GM21528 (cell line): ENCODE measurements around the gene MALRD1.

Experiments
- ATAC-seq: cut with Tn5 transposase; IDR thresholded peaks from one replicate; pipeline ENCODE4 v1.9.1; 2021; ENCODE audit warnings: mild to moderate bottlenecking, moderate library complexity; ENCODE audit not compliant: unreplicated experiment, low FRiP score

The MALRD1 gene

DNA sequence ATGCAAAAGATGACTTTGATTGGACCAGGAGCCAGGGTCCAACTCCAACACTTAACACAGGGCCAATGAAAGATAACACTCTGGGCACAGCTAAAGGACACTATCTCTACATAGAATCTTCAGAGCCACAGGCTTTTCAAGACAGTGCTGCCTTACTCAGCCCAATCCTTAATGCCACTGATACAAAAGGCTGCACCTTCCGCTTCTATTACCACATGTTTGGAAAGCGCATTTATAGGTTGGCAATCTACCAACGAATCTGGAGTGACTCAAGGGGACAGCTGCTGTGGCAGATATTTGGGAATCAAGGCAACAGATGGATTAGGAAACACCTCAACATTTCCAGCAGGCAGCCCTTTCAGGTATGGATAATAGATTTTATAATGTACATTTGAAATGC is 160.7 kb downstream of the MALRD1 start:
- no peak for ATAC-seq

DNA sequence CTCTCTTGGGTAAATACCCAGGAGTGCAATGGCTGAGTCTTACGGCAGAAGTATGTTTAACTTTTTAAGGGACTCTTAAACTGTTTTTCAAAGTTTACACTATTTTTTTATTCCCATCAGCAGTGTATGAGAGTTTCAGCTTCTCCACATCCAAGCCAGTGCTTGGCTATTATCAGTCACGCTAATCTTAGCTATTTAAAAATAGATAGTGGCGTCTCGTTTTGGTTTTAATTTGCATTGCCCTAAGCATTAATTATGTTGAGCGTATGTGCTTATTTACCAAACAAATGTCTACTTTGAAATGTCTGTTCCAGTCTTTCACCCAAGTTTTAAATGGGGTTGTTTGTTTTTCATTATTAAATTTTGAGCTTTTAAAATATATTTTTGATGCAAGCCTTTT is 164.0 kb downstream of the MALRD1 start:
- ATAC-seq, result no peak

DNA sequence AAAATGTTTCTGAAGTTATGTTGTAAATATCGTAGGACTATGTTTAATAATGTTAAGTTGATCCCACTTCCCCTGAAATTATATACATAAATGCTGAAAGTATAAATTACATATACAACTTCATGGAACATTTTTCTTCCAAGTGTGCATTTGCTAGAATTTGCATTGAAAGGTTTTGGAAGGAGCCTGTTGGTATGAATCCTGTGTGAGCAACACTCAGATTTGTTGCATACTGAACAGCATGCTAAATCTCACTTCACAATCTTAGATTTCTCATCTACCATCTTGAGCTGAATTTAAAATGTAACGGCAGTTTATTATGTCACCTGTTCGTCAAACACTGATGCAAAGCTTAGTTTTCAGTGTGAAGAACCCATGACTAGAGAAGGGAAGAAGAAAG is 172.6 kb downstream of the MALRD1 start:
- ATAC-seq, result no peak

DNA sequence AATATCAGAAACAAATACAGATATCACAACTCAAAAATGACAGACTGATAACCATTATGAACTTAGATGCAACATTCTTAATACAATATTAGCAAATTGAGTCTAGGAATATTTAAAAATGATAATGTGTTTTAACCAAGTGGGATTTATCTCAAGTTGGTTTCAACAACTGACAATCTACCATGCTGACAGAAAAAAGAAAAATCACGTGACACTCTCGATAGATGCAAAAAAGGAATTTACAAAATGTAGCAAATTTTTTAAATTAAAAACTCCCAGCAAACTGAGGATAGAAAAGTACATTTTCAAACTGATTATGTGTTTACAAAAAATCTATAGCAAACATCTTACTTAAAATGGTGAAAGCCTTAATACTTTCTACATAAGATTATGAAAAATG is 177.4 kb downstream of the MALRD1 start:
- no peak for ATAC-seq

DNA sequence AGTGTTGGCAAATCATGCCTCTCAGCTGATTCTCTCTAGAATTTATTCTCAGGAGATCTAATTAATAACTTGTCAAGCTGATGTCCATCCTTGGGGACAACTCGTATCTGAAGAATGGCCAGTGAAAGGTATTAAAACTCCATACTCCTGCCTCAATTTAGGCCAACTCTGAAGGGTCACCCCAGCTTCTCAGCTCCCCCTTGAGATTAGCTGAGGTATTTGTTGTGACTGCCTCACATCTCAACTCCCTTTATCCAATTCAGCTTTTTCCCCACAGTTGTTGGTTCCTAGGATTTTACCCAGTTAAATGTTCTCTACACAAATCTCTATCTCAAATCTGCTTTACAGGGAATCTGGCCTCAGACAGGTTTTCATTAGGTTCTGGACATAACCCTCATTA is 182.4 kb downstream of the MALRD1 start:
- ATAC-seq, result no peak

DNA sequence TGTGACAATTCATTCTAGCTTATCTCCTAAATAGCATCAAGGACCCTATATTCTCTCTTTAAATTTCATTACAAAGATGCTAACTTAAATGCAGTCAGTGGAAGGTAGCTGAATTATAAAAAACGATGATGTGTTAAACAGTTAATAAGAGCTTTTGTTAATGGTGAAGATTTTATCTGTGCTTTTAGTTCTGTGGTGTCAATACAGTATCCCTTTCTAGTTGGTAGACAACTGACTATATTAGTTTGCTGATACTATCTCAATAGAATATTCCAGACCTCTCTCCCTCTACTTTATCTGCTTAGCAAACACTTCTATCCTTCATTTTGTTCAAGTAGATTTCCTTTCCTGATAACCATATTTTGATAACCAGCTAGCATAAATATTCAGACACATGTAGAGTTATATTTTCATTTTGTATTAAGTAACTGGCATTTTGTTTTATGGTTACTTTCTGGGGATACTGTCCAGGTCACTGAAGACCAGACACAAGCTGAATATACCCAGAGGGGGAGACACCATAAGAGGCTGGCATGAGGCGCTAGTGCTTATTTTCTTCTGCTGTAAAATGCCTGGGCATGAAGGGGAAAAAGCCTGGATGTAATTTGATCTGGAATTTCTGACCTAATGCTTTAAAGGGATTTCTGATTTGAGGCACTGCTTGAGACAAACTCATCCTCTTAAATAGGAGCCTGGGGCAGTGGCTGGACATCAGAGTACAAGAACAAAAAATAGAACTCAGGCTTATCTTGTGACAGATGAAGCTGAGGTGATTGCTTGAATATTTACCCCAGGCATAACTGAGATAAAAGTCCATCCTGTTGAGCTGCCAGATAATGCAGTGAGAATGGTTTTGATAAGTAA is 197.5 kb downstream of the MALRD1 start:
- ATAC-seq, result no peak

DNA sequence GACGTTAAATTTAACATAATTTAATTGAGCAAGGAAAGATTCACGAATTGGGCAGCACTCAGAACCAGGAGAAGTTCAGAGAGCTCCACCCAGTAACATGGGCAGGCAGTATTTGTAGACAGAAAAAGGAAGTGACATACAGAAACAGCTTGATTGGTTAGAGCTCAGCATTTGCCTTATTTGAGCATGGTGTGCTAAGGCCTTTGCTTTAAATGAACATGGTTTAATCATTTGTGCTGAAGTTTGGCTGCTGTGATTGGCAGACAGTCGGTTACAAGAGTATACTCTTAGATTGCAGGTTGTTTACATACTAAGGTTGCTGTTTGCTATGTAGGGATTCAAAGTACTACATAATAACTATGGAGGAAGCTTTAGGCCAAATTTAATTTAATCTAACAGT is 199.2 kb downstream of the MALRD1 start:
- no peak for ATAC-seq

DNA sequence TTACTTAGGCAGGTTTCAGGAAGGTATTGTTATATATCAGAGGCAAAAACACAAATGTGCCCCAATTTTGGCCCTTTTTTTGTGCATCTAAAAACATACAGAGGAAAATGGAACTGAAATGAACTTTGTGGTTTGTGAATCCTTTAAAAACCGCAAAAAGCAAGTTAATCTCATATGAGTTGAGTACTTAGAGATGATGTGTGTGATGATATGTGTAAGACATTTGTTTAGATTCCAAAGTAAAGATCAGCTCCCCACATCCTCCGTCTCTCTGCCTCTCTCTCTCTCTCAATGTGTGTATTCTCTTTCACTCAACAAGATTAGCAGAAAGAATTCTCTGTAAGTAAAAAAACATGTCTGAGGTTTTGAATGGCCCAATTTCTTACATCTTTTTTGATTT is 201.9 kb downstream of the MALRD1 start:
- no peak for ATAC-seq

DNA sequence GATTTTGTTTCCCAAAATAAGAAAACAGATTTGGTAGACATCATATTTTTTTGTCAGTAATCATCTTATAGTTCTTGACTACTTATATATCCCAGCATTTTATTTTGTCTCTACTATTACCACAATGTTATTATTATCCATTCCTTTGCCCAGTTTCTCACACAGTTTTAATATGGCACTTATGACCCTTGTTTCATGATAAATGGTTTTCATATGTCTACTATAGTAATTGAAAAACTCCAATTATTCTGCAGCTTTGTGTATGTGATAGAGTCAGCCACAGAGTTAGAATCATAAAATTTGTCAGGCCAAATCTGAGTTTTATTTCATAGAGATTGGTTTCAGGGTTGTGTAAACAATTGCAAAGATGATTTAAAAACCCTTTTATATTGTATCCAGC is 203.9 kb downstream of the MALRD1 start:
- no peak for ATAC-seq

DNA sequence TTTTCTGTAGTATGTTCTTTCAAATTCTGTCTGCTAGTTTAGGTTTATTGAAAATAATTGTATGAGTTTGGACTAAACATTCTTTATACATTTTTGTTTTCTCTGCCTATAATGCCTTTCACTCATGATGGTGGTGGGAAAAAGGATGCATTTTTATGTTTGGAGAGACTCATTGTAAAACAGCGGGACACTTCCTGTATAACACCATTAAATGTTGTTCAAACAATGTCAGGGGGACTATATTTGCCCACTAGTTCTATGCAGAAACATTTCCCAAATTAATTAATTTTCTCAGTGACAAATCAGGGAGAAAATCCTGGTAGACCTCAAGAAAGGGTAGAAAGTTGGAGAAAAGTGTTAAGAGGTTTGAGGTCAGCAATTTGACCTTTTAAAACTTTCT is 207.7 kb downstream of the MALRD1 start:
- no peak for ATAC-seq

DNA sequence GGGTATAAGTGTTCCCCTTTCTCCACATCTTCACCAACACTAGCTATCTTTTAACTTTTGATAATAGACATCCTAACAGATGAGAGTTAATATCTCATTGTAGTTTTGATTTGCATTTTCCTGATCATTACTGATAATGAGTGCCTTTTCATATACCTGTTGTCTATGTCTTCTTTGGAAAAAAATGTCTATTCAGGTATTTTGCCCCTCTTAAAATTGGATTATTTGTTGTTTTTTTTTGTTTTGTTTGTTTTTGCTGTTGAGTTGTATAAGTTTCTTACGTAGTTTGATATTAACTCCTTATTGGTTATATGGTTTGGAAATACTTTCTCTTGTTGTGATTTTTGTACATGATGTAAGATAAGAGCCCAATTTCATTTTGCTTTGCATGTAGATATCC is 214.7 kb downstream of the MALRD1 start:
- ATAC-seq, result no peak

DNA sequence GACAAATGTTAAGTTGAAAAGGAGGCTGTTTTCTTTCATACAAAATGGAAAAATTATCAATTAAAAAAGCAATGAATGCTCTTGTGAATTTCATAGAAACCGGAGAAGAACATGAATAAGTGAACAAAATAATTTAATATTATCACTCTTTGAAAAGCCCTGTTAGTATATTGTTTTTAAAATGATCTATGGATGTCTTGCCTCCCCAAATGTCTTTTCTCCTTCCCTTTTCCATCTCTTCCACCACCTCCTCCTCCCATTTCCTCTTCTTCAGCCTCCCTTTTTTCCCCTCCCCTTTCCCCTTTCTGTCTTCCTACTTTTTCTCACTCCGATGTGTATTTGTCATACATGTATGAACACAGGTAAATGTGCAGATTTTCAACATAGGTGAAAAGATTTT is 234.7 kb downstream of the MALRD1 start:
- no peak for ATAC-seq

DNA sequence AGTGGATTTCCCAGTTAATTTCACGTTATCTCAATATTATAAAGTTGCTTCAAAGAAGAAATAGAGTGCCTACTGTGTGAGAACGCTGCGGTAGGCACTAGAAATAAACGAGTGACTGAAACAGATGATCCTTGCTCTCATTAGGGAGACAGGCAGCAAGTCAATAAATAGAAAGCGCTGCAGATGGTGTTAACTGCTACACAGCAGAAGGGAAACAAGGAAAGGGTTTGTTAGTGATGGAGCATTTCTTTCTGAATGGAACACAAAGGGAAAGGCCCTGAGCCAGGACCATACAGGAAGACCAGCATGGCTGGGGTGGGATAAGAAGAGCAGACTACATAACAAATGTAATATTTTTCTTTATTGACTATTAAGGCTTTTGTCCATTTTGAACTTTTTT is 235.2 kb downstream of the MALRD1 start:
- ATAC-seq, result no peak

DNA sequence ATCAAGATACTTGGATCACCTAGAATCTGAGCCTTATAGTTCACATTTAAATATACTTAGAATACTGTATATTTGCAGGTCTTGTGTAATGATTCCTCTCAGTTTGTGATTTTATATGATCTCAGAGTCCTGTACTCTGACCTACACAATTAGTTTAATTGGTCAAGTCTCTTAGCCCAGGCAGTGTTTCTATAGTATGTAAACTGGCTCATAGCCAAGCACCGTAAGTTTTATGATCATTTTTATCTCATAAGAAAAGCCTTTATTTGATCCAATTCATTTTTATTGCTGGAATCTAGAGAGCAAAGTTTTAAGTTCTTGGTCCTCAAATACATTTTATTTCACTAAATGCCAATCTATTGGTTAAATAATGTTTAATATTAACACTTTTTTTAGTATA is 242.2 kb downstream of the MALRD1 start:
- no peak for ATAC-seq

DNA sequence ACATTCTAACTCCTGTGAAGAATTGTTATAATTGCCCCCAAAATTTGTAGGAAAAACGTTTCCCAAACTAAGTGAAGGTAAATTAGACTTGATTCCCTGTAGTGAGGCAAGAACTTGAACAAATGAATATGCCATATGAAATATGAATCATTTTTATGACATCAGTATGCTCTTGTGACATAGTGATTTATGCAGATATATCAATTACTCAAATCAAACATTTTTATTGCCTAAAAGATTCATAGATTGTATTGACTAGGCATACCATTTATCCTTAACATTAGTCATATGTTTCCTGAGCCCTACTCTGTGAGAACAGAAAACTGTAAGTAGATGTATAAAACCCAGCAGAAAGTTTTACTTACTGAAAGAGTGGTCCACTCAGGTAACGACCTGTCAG is 245.6 kb downstream of the MALRD1 start:
- ATAC-seq, result no peak

DNA sequence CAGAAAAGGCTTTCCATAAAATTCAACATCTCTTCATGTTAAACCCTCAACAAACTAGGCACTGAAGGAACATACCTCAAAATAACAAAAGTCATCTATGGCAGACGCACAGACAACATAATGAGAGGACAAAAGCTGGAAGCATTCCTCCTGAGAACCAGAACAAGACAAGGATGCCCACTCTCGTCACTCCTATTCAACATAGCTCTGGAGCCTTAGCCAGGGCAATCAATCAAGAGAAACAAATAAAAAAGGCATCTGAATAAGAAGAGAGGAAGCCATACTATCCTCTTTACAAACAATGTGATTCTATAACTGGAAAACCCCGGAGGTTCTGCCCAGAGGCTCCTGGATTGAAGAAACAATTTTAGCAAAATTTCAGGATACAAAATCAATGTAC is 251.0 kb downstream of the MALRD1 start:
- ATAC-seq, result no peak

DNA sequence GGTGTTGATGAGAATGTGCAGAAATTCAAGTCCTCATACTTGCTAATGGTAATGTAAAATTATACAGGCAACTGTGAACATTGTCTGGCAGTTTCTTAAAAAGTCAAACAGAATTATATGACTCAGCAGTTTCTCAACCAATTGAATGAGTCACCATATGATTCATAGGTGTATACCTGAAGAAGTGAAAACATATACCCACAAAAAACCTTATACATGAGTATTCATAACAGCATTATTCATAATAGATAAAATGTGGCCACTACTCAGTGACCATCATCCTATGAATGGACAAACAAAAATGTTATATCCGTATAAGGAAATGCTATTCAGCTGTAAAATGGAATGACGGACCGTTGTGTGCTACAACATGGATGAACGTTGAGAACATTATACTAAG is 253.5 kb downstream of the MALRD1 start:
- no peak for ATAC-seq

DNA sequence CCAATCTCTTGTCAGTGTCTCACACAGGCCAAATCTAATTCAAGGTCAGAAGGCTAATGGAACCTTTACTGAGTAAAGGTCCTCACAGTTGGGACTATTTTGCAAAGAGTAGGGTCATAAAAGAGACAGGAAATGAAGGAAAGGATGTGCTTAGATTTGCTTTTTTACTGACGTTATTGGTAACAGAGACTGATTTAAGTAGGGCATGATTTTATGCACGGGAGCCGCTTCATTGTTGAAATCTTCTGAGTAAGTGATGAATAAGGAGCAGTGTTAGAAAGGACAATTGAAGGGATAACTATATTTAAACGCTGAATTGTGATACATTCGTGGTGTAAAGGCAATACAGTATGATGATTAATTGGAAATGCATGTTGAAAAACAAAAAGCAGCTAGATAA is 261.5 kb downstream of the MALRD1 start:
- no peak for ATAC-seq

DNA sequence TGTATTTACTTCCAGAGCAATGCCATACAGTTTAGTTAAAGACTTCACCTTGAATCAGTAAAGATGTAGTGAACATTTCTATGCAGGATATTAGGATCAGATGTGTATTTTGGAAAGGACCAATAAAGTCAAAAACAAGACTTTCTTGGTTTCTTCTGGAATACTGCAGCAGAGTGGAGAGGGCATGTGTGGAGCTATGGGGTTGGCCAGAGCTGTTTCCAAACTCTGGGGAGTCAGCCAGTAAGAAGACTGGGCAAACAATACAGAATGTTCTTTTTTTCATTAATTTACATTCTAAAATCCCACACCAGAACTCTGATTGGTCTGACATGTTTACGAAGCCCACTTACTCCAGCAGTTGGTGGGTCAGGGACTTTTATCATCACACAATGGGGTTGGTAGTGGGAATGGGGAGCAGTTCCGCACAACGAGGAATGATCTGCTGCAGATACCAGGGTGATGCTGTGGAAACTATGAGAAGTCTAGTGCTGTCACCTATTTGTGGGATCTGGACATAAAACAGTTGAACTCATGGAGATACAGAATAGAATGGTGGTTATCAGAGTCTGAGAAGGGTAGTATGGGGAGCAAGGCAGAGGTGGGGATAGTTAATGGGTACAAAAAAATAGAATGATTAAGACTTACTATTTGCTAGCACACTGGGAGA is 267.7 kb downstream of the MALRD1 start:
- ATAC-seq, result no peak

DNA sequence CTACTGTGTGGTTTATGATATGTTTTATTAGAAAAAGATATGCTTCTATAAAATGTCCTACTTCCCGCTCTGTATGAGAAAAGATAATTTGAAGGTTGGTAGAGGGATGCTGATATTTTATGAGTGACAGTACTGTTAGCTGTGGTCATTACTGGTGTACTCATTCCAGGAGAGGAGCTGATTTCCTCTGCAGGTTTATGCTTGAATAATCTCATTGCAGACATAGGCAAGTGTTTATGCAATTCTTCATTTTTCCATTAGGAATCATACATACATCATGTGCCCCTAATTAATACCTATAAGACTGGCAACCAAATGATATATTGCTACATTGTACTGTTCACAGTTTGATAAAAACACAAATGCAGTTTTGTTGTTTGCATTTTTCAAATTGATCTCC is 269.4 kb downstream of the MALRD1 start:
- no peak for ATAC-seq

DNA sequence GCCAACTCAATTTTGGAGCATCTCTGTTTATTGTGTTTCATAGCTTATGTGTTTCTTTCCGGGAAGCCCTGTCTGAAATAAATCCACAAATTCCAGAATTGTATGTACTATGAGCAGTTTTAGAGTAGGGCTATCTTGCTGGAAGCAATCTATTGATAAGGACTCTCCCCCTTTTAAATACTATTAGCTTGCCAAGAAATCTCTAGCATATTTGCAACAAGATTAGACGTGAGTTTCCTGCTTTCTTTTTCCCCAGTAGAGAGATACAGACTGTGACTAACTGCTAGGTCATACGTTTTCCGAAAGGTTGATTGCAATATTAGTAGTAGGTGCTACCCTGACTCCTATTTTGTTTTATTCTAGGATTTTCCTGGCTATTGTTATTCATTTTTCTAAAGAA is 277.0 kb downstream of the MALRD1 start:
- ATAC-seq, result no peak

DNA sequence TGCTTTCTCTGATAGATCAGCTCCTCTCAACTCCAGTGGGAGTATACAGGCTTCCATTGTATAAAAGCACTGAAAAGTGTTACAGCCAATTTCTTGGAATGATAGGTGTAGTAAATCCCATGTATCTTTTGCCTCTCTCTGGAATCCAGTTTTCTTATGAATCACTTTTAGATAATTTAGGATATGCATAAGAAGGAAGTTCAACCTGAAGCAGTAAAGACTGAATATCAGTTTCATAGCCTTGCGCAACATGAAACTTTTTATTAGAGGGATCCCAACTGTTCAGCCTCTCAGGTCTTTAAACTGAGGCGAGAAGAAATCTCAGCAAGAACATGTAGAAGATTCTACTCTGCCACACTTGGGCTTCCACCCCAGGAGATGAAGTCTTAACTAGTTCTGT is 280.0 kb downstream of the MALRD1 start:
- ATAC-seq, result no peak
